ENCODE data around the gene HECW1. TPM values are rescaled to one million over a fixed set of nuclear protein-coding genes. Genes with fewer than 3 reads are reported as not detected.

The HECW1 gene
- total RNA-seq, 1 donor from 2014 or later: 0.11 TPM

- H4K20me1 ChIP-seq (ENCODE audit: low read depth): no peaks in the 10 kb centered on the region
- H3K4me1 Mint-ChIP-seq: no peaks in the 10 kb centered on the region
- no peak overlapping the region for H2AFZ ChIP-seq (replicated peaks)
- no peak overlapping the region for H3K4me3 Mint-ChIP-seq
- H3K27ac ChIP-seq: no peak overlapping the region
- no peaks in the 10 kb centered on the region for H3K79me2 ChIP-seq (ENCODE audit: low read depth)
- H3K27me3 ChIP-seq: no peaks in the 10 kb centered on the region
- no peaks in the 10 kb centered on the region for H3K4me1 ChIP-seq
- H3K9ac ChIP-seq: no peak overlapping the region
- H3K9me3 Mint-ChIP-seq: peaks cover 39% of the 10 kb centered on the region
- no peaks in the 10 kb centered on the region for H3K36me3 Mint-ChIP-seq
- peaks cover 8% of the 10 kb centered on the region for H3K9me3 ChIP-seq (ENCODE audit: low read depth)
- H3K4me2 ChIP-seq: no peak overlapping the region
- TF ChIP-seq CTCF (IDR thresholded peaks at IDR 0.05) (no peak), EZH2 (IDR thresholded peaks at IDR 0.05) (no peak), EZH2phosphoT487 (IDR thresholded peaks at IDR 0.05) (no peak)
- no peaks in the 10 kb centered on the region for H3K27me3 Mint-ChIP-seq (ENCODE audit: insufficient read depth, low read depth)
- H3F3A ChIP-seq (ENCODE audit: low read depth): no peaks in the 10 kb centered on the region
- no peak overlapping the region for H3K4me3 ChIP-seq
- peaks cover 4% of the 10 kb centered on the region for H3K36me3 ChIP-seq
- no peak for DNase-seq (ENCODE audit: low spot score)
- H3K27ac Mint-ChIP-seq: no peak overlapping the region
Measured at GRCh38 chr7:43351683-43352082, 239.2 kb downstream of the HECW1 start.

GRCh38 chr7:43353902-43354301, 241.5 kb downstream of the HECW1 start:
- Histone ChIP-seq H3K4me3 (no peak overlapping the region), H3K36me3 (peaks cover 4% of the 10 kb centered on the region), H3K27ac (no peak overlapping the region), H3K27me3 (no peaks in the 10 kb centered on the region), H3K9me3 (ENCODE audit: low read depth) (peaks cover 8% of the 10 kb centered on the region), H4K20me1 (ENCODE audit: low read depth) (no peaks in the 10 kb centered on the region), H3F3A (ENCODE audit: low read depth) (no peaks in the 10 kb centered on the region), H3K4me1 (no peaks in the 10 kb centered on the region), H3K79me2 (ENCODE audit: low read depth) (no peaks in the 10 kb centered on the region), H2AFZ (replicated peaks) (no peak overlapping the region), H3K9ac (no peak overlapping the region), H3K4me2 (no peak overlapping the region)
- H3K9me3 Mint-ChIP-seq: peaks cover 35% of the 10 kb centered on the region
- no peak for DNase-seq (ENCODE audit: low spot score)
- no peaks in the 10 kb centered on the region for H3K36me3 Mint-ChIP-seq
- H3K27ac Mint-ChIP-seq: no peak overlapping the region
- no peaks in the 10 kb centered on the region for H3K4me1 Mint-ChIP-seq
- TF ChIP-seq CTCF (IDR thresholded peaks at IDR 0.05) (peak; percentile 41), EZH2 (IDR thresholded peaks at IDR 0.05) (no peak)
- no peaks in the 10 kb centered on the region for H3K27me3 Mint-ChIP-seq (ENCODE audit: insufficient read depth, low read depth)
- no peak overlapping the region for H3K4me3 Mint-ChIP-seq

GRCh38 chr7:43362652-43363034, 250.2 kb downstream of the HECW1 start:
- Histone ChIP-seq H3K4me1 (no peaks in the 10 kb centered on the region), H3K9me3 (ENCODE audit: low read depth) (no peaks in the 10 kb centered on the region), H3K27me3 (no peaks in the 10 kb centered on the region), H3K79me2 (ENCODE audit: low read depth) (no peaks in the 10 kb centered on the region), H3K4me2 (no peak overlapping the region), H4K20me1 (ENCODE audit: low read depth) (no peaks in the 10 kb centered on the region), H2AFZ (replicated peaks) (peak overlapping the region; percentile 57), H3K27ac (no peak overlapping the region), H3K9ac (no peak overlapping the region), H3F3A (ENCODE audit: low read depth) (no peaks in the 10 kb centered on the region), H3K4me3 (no peak overlapping the region), H3K36me3 (no peaks in the 10 kb centered on the region)
- peaks cover 14% of the 10 kb centered on the region for H3K9me3 Mint-ChIP-seq
- no peak for DNase-seq (ENCODE audit: low spot score)
- peaks cover 7% of the 10 kb centered on the region for H3K27me3 Mint-ChIP-seq (ENCODE audit: insufficient read depth, low read depth)
- H3K27ac Mint-ChIP-seq: no peak overlapping the region
- no peaks in the 10 kb centered on the region for H3K36me3 Mint-ChIP-seq
- peaks cover 5% of the 10 kb centered on the region for H3K4me1 Mint-ChIP-seq
- TF ChIP-seq EZH2 (IDR thresholded peaks at IDR 0.05): no peak
- TF ChIP-seq CTCF (IDR thresholded peaks at IDR 0.05): no peak
- TF ChIP-seq EZH2phosphoT487 (IDR thresholded peaks at IDR 0.05): no peak
- no peak overlapping the region for H3K4me3 Mint-ChIP-seq

All from neural progenitor cell (in vitro differentiated cells).